Gastroesophageal sphincter (tissue), 4 donors: Measurements from ENCODE around the gene STMN3. TPM values are rescaled to one million over a fixed set of nuclear protein-coding genes. Genes with fewer than 3 reads are reported as not detected.
"Not testable (repeated sequence)": the region's sequence is repeated elsewhere in the genome, so short reads cannot be mapped to it uniquely, and the experiment has no call there.

ENCODE experiments used
- ATAC-seq: fragments of 150-250 bp; one replicate; pipeline ENCODE4 v1.9.1; 2016; ENCODE audit warnings: mild to moderate bottlenecking, moderate library complexity
- H3K27ac ChIP-seq, 4 donors: fragments of 200-600 bp; sonication (generic) in 3 of 4; 1 replicate in 3 of 4; 2 replicates in 1 of 4; pipeline ENCODE4 v1.5.1; 2016 to 2019
- H3K27me3 ChIP-seq: fragments of 200-600 bp; sonication (generic); one replicate; pipeline ENCODE4 v1.5.1; 2019
- H3K36me3 ChIP-seq, 2 donors: fragments of 200-600 bp; sonication (generic); one replicate each; pipeline ENCODE4 v1.5.1; 2019; ENCODE audit warnings: control low read depth in 1 of 2
- H3K4me1 ChIP-seq, 3 donors: fragments of 200-600 bp; sonication (generic); 1 replicate in 2 of 3; 2 replicates in 1 of 3; pipeline ENCODE4 v1.5.1; 2016 to 2019; ENCODE audit warnings: control low read depth in 2 of 3
- H3K4me3 ChIP-seq, 2 donors: fragments of 200-600 bp; sonication (generic); one replicate each; pipeline ENCODE4 v1.5.1; 2019; ENCODE audit warnings: mild to moderate bottlenecking in 1 of 2, moderate library complexity in 1 of 2
- H3K9me3 ChIP-seq, 3 donors: fragments of 200-600 bp; sonication (generic); one replicate each; pipeline ENCODE4 v1.5.1; 2017 to 2019; ENCODE audit warnings: control low read depth in 2 of 3
- CTCF ChIP-seq, 4 experiments: fragments of 200-600 bp in 2 of 4; fragments of 450-650 bp in 2 of 4; sonication (generic) in 1 of 4; IDR thresholded peaks; one replicate each; pipeline ENCODE4 v1.5.1; 2017 to 2019; ENCODE audit warnings: antibody characterized with exemption in 4 of 4, mild to moderate bottlenecking in 2 of 4, moderate library complexity in 2 of 4
- EP300 ChIP-seq: sonication (generic); formaldehyde crosslinking; IDR thresholded peaks from one replicate; pipeline ENCODE4 v1.6.1; 2017; ENCODE audit warnings: antibody characterized with exemption, mild to moderate bottlenecking
- POLR2A ChIP-seq, 2 donors: fragments of 450-650 bp; IDR thresholded peaks; one replicate each; pipeline ENCODE4 v1.6.1; 2017; ENCODE audit warnings: antibody characterized with exemption in 2 of 2, mild to moderate bottlenecking in 2 of 2, moderate library complexity in 1 of 2
- POLR2AphosphoS5 ChIP-seq: sonication (generic); formaldehyde crosslinking; IDR thresholded peaks from one replicate; pipeline ENCODE4 v1.6.1; 2017; ENCODE audit warnings: antibody characterized with exemption
- WGBS, 2 donors: methylation state at CpG; one replicate each; pipeline ENCODE4 v1.1.5; 2018; ENCODE audit warnings: low coverage in 1 of 2; 5-methylcytosine and 5-hydroxymethylcytosine counted together
- total RNA-seq, 4 donors: library from RNA; depleted of rRNA; stranded (reverse); fragments of >200 nt; gene quantifications; one replicate each; pipeline ENCODE4 v1.1.0, GENCODE V29; 2016

Gene STMN3
- total RNA-seq, 4 donors from 2014 or later: 13.7 to 31.6 (median 17.0) TPM

GRCh38 chr20:63672666-63673065, 19.4 kb upstream of the STMN3 start:
- no peak overlapping the region for H3K4me3 ChIP-seq
- H3K9me3 ChIP-seq: no peaks in the 10 kb centered on the region
- no peak overlapping the region for H3K27ac ChIP-seq
- H3K27me3 ChIP-seq: no peaks in the 10 kb centered on the region
- peaks cover 0 to 89% of the 10 kb centered on the region in 2 donors for H3K36me3 ChIP-seq
- TF ChIP-seq POLR2A (IDR thresholded peaks at IDR 0.05) (no peak), POLR2AphosphoS5 (no peak), CTCF (IDR thresholded peaks at IDR 0.05) (no peak), EP300 (no peak)
- WGBS, 2 donors: 87% methylated on average over 7 of the region's 10 CpGs; no CpG with 5 or more reads in 1 of the 2 donors
- no peak for ATAC-seq
- no peaks in the 10 kb centered on the region for H3K4me1 ChIP-seq

GRCh38 chr20:63671695-63672094, 18.5 kb upstream of the STMN3 start:
- H3K27ac ChIP-seq, H3K9me3 ChIP-seq, H3K4me3 ChIP-seq, H3K27me3 ChIP-seq, ATAC-seq, H3K4me1 ChIP-seq: not testable (repeated sequence)
- H3K36me3 ChIP-seq: peaks cover 0 to 90% of the 10 kb centered on the region in 2 donors
- WGBS, 2 donors: 100% methylated on average over 6 of the region's 12 CpGs; no CpG with 5 or more reads in 1 of the 2 donors

GRCh38 chr20:63668351-63668750, 15.1 kb upstream of the STMN3 start:
- Histone ChIP-seq H3K4me3 (no peak overlapping the region), H3K27me3 (no peaks in the 10 kb centered on the region), H3K36me3 (peaks cover 0 to 90% of the 10 kb centered on the region in 2 donors), H3K27ac (no peak overlapping the region), H3K9me3 (no peaks in the 10 kb centered on the region), H3K4me1 (peaks cover 0 to 12% (median 0%) of the 10 kb centered on the region in 3 donors)
- 97% methylated on average over 10 of the region's 11 CpGs; no CpG with 5 or more reads in 1 of the 2 donors for WGBS, 2 donors
- no peak for TF ChIP-seq POLR2A (IDR thresholded peaks at IDR 0.05)
- no peak for TF ChIP-seq POLR2AphosphoS5
- no peak for TF ChIP-seq EP300
- no peak for TF ChIP-seq CTCF (IDR thresholded peaks at IDR 0.05)
- ATAC-seq: no peak

GRCh38 chr20:63667858-63668257, 14.6 kb upstream of the STMN3 start:
- Histone ChIP-seq H3K9me3 (no peaks in the 10 kb centered on the region), H3K4me3 (no peak overlapping the region), H3K27me3 (no peaks in the 10 kb centered on the region), H3K4me1 (peaks cover 0 to 12% (median 0%) of the 10 kb centered on the region in 3 donors), H3K36me3 (peaks cover 0 to 90% of the 10 kb centered on the region in 2 donors), H3K27ac (no peak overlapping the region)
- 72% methylated on average over 4 of the region's 16 CpGs; no CpG with 5 or more reads in 1 of the 2 donors for WGBS, 2 donors
- no peak for ATAC-seq
- TF ChIP-seq CTCF (IDR thresholded peaks at IDR 0.05): no peak
- no peak for TF ChIP-seq POLR2AphosphoS5
- no peak for TF ChIP-seq POLR2A (IDR thresholded peaks at IDR 0.05)
- TF ChIP-seq EP300: no peak

GRCh38 chr20:63665708-63666107, 12.5 kb upstream of the STMN3 start:
- Histone ChIP-seq H3K4me1 (peaks cover 0 to 12% (median 0%) of the 10 kb centered on the region in 3 donors), H3K9me3 (no peaks in the 10 kb centered on the region), H3K27me3 (no peaks in the 10 kb centered on the region), H3K36me3 (peaks cover 0 to 93% of the 10 kb centered on the region in 2 donors), H3K4me3 (no peak overlapping the region), H3K27ac (no peak overlapping the region)
- WGBS, 2 donors: 100% methylated on average over 2 of the region's 14 CpGs; no CpG with 5 or more reads in 1 of the 2 donors
- TF ChIP-seq POLR2A (IDR thresholded peaks at IDR 0.05) (no peak), EP300 (no peak), POLR2AphosphoS5 (no peak), CTCF (IDR thresholded peaks at IDR 0.05) (no peak)
- ATAC-seq: no peak
